GM12872 (cell line): ENCODE data around the gene AGPAT3.

Source experiments
- TF ChIP-seq, protein P1 (sequence below): IDR thresholded peaks from 3 replicates; pipeline ENCODE4 v1.5.1; 2011; ENCODE audit warnings: low read depth, mild to moderate bottlenecking, low read length, moderate library complexity; ENCODE audit not compliant: insufficient read depth

AGPAT3 gene

DNA sequence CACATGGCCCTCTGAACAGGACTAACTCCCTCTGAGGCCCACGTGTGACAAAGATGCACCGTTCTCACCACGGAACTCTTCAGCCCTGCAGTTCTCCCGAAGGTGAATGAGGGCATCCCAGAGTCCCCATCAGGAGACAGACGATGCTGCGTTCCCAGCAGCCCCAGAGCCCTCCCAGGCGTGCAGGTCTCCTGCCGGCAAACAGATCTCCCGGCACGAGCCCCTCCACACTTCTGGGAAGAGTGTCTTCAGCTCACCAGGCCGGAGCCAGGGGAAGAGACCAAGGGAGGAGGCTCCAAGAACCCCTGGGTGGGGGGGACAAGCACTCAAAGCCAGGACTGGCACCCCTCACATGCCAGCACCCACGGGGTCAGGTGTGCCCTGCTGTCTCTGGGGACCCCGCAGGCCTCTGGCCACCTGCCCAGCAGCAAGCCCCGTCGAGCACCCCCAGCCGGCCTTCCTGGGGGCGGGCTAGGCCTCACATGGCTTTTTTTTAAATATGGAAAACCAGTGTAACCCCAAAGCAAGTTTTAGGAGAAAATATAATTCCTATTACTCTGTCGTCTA, 102.0 kb downstream of the AGPAT3 start:
- TF ChIP-seq, protein P1, sequence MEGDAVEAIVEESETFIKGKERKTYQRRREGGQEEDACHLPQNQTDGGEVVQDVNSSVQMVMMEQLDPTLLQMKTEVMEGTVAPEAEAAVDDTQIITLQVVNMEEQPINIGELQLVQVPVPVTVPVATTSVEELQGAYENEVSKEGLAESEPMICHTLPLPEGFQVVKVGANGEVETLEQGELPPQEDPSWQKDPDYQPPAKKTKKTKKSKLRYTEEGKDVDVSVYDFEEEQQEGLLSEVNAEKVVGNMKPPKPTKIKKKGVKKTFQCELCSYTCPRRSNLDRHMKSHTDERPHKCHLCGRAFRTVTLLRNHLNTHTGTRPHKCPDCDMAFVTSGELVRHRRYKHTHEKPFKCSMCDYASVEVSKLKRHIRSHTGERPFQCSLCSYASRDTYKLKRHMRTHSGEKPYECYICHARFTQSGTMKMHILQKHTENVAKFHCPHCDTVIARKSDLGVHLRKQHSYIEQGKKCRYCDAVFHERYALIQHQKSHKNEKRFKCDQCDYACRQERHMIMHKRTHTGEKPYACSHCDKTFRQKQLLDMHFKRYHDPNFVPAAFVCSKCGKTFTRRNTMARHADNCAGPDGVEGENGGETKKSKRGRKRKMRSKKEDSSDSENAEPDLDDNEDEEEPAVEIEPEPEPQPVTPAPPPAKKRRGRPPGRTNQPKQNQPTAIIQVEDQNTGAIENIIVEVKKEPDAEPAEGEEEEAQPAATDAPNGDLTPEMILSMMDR = no peak

DNA sequence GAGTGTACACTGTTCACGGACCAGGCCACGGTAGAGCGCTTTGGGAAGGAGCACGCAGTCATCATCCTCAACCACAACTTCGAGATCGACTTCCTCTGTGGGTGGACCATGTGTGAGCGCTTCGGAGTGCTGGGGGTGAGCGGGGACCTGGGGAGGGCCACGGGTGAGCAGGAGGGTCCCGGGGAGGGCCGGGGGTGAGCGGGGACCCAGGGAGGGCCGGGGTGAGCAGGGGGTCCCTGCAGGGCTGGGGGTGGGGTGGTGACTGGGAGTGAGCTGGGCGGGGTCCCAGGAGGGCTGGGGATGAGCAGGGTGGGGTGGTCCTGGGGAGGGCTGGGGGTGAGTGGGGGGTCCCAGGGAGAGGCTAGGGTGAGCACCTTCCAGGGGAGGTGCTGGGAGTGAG, 103.0 kb downstream of the AGPAT3 start:
- TF ChIP-seq, protein P1 = no peak

DNA sequence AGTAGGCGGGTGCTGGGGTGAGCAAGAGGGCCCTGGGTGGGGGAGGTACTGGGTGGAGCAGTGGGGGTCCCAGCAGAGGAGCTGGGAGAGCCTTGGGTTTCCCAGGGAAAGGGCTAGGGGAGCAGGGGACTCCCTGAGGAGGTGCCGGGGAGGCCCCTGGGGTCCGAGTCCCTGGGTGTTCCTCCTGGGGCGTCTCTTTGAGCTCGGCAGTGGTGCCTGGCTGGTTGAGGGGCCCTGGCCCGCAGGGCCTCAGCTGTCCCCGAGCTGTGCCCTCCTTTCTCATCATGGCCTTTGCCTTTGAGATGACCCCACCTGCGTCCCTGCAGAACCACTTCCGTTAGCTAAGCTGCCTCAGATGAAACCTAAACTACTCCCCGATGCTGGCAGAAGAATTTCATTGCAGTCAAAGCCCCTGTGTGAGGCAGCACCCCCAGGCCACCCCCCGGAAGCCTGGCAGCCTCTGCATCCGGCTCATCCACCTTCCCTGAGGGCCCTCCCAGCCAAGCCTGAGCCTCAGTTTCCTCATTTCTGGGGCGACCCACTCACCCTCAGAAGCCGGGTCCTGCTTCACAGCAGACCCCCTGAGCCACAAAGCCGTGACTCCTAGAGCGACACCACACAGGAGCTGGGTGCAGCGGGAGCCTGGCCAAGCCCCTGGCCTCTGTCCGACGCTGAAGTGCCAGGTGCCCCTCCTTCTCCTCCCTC, 103.5 kb downstream of the AGPAT3 start:
- TF ChIP-seq, protein P1 = no peak

DNA sequence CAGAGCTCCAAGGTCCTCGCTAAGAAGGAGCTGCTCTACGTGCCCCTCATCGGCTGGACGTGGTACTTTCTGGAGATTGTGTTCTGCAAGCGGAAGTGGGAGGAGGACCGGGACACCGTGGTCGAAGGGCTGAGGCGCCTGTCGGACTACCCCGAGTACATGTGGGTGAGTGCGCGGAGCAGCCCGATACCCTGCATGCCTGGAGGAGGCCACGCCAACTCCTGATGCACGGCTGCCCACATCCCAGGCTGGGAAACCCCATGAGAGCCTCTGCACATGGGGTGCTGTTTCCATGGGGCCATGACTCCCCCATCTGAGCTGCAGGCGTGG, 104.1 kb downstream of the AGPAT3 start:
- TF ChIP-seq, protein P1 = no peak

DNA sequence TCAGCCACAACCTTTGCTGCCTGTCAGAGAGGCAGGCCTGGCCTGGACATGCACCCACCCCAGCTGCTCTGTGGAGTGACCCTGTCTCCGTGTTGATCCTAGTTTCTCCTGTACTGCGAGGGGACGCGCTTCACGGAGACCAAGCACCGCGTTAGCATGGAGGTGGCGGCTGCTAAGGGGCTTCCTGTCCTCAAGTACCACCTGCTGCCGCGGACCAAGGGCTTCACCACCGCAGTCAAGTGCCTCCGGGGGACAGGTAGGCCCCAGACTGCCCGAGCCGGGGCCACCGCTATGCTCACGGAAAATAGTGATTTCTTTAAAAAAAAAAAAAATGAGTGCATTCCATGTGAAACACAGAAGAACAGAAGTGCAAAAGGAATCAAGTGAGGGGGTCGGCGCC, 105.5 kb downstream of the AGPAT3 start:
- TF ChIP-seq, protein P1 = no peak

DNA sequence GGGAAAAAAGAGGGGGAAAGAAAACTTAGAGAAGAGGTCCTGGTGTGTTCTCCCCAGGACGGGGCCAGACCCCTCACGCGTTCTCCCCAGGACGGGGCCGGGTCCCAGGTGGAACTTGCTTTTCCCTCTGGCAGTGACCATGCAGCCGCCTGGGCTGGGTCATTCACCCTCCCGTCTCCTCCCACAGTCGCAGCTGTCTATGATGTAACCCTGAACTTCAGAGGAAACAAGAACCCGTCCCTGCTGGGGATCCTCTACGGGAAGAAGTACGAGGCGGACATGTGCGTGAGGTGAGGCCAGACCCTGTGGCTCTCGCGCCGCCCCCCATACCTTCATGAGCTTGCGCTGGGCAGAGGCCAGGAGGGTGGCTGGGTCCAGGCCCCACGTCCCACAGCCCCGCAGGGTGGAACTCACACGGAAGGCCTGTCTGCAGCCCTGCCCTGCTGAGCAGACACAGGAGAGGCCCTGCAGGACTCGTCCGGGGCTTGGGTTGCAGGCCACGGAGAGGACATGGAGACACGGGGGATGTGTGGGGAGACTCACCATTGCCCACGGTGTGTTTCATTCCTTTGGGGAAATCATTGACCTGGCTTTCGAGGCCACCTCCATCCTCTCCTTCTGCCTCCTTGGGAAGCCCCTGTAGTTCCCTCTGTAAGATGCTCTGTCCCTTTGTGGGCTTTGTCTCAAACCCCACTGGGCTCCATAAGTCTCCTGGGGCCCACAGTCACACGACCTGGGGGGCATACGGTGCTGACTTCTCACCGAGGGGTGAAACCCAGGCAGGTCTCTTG, 106.4 kb downstream of the AGPAT3 start:
- TF ChIP-seq, protein P1 = no peak

DNA sequence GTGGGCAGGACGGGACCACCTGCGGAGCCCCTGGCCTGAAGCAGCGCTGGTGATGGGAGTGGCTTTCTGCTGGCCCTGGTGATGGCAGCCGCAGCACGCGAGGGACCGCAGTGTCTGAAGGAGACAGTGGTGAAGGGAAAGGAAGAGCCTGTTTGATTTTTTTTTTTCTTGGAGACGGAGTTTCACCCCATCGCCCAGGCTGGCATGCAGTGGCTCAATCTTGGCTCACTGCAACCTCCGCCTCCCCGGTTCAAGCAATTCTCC, 106.9 kb downstream of the AGPAT3 start:
- TF ChIP-seq, protein P1 = no peak
